C4-2B (cell line): ENCODE data around the gene WDR81.

Experiments used
- H3K27ac ChIP-seq: fragments of 450-650 bp; 2 replicates; pipeline ENCODE4 v1.5.1; 2017
- CTCF ChIP-seq: fragments of 450-650 bp; conservative IDR thresholded peaks from 2 replicates; pipeline ENCODE4 v1.5.1; 2017; ENCODE audit warnings: mild to moderate bottlenecking
- ZFX ChIP-seq: fragments of 450-650 bp; IDR thresholded peaks from 2 replicates; pipeline ENCODE4 v1.6.1; 2017

WDR81 gene

DNA sequence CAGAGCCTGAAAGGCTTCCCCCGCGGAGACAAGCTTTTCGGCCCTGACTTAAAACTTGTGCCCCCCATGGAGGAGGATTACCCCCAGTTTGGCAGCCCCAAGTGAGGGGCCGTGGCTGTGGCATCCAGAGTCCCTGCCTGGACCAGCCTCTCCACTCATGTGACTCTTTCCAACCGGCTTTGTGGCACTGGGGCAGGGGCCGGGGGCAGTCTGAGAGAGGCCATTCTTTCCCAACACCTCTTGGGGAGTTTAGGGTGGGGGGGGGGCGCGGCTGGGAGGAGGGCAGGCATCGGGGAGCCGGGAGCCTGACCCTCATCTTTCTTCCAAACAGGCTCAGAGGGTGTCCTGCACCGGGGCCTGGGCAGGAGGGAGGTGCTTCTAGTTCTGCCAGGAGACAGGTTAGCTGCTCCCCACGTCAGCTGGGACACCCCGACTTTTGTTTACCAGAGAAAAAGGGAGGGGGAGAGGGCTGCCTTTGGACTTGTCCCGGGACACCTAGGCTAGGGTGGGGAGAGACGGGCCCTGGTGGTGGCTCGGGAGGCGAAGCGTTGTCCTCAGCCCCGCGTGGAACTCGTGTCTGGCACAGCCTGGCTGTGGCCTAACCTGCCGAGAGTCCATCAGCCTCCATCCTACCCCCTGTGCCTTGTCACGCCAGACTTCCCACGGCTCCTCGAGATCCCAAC lies 30.1 kb downstream of the WDR81 start:
- H3K27ac ChIP-seq = no peak overlapping the region
- TF ChIP-seq ZFX = no peak
- TF ChIP-seq CTCF = no peak

- TF ChIP-seq CTCF = no peak
- no peak for TF ChIP-seq ZFX
- H3K27ac ChIP-seq = no peak overlapping the region
These were observed 30.8 kb downstream of the WDR81 start for GRCh38 chr17:1755252-1755826.

GRCh38 chr17:1755827-1756262 lies 31.3 kb downstream of the WDR81 start:
- H3K27ac ChIP-seq = no peak overlapping the region
- TF ChIP-seq CTCF (no peak), ZFX (no peak)

GRCh38 chr17:1758807-1759206 lies 34.3 kb downstream of the WDR81 start:
- no peak for TF ChIP-seq CTCF
- no peak for TF ChIP-seq ZFX
- H3K27ac ChIP-seq = no peak overlapping the region

DNA sequence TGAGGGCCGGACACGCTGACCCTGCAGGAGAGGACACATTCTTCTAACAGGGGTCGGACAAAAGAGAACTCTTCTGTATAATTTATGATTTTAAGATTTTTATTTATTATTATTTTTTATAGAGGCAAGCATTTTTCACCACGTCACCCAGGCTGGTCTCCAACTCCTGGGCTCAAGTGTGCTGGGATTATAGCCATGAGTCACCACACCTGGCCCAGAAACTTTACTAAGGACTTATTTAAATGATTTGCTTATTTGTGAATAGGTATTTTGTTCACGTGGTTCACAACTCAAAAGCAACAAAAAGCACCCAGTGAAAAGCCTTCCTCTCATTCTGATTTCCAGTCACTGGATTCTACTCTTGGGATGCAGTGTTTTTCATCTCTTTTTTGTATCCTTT lies 35.0 kb downstream of the WDR81 start:
- TF ChIP-seq ZFX (no peak), CTCF (no peak)
- no peak overlapping the region for H3K27ac ChIP-seq

GRCh38 chr17:1762233-1762900 lies 37.9 kb downstream of the WDR81 start:
- TF ChIP-seq ZFX = no peak
- TF ChIP-seq CTCF = no peak
- no peak overlapping the region for H3K27ac ChIP-seq
